Stromal cell of bone marrow (primary cell): ENCODE data around the gene MRPL1.
A peak's percentile ranks its signal among the peaks of the same experiment; 100 is the strongest.
"Not testable (repeated sequence)": the region's sequence is repeated elsewhere in the genome, so short reads cannot be mapped to it uniquely, and the experiment has no call there.

ENCODE experiments used
- DNase-seq: peaks from one replicate; pipeline ENCODE4 v3.0.0-alpha.2; 2012; ENCODE audit warnings: low read depth

The MRPL1 gene

DNA sequence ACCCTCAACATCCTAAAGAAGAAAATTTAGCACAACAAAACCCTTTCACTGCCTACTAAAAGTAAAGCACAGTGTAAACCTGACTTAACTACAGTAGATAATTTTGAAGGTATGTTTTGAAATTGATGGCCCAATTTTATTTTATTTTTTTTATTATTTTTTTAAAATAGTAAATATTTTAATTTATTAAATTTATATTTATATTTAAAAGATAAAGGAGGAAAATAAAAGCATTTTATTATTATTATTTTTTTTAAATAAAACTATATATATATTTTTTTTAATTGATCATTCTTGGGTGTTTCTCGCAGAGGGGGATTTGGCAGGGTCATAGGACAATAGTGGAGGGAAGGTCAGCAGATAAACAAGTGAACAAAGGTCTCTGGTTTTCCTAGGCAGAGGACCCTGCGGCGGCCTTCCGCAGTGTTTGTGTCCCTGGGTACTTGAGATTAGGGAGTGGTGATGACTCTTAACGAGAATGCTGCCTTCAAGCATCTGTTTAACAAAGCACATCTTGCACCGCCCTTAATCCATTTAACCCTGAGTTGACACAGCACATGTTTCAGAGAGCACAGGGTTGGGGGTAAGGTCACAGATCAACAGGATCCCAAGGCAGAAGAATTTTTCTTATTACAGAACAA is 120.4 kb downstream of the MRPL1 start:
- DNase-seq: not testable (repeated sequence)

DNA sequence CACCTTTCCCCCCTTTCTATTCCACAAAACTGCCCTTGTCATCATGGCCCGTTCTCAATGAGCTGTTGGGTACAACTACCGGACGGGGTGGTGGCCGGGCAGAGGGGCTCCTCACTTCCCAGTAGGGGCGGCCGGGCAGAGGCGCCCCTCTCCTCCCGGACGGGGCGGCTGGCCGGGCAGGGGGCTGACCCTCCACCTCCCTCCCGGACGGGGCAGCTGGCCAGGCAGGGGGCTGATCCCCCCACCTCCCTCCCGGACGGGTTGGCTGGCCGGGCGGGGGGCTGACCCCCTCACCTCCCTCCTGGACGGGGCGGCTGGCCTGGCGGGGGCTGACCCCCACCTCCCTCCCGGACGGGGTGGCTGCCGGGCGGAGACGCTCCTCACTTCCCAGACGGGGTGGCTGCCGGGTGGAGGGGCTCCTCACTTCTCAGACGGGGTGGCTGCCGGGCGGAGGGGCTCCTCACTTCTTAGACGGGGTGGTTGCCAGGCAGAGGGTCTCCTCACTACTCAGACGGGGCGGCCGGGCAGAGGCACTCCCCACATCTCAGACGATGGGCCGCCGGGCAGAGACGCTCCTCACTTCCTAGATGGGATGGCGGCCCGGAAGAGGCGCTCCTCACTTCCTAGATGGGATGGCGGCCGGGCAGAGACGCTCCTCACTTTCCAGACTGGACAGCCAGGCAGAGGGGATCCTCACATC is 121.1 kb downstream of the MRPL1 start:
- DNase-seq: not testable (repeated sequence)

DNA sequence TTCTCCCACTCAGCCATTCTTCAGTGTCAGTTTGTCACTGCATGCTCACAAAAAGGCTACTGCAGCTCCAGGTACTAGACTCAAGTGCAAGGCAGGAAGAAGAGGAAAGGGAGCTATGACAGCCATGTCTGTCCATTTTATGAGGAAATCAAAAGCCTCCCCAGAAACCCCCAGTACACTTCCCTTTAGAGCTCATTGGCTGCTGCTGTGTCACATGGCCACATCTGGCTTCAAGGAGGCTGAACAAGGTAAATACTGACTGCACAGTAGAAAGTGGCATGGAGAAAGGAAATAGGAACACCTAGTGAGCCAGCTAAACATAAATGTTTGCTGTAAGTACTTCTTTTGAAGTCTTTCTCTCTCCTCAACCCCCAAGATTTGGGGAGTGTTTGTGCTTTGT is 127.3 kb downstream of the MRPL1 start:
- DNase-seq: no peak

DNA sequence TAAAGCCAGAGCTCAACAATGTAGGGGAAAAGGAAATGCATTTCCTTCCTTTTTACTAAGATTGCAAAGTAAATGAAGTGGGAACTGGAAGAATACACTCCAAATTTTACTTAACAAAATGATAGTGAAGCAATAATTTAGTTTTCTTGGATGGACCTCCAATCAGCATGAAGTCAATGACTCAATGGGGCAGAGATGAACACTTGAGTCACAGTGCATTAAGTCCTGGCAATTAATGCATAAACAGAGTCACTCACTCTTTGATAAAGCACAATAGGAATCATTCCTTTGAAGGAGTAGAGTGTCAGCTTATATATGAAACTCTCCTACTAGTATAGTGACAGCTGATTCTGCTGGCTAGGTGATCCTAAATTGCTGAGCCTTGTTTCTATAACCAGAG is 127.8 kb downstream of the MRPL1 start:
- no peak for DNase-seq

DNA sequence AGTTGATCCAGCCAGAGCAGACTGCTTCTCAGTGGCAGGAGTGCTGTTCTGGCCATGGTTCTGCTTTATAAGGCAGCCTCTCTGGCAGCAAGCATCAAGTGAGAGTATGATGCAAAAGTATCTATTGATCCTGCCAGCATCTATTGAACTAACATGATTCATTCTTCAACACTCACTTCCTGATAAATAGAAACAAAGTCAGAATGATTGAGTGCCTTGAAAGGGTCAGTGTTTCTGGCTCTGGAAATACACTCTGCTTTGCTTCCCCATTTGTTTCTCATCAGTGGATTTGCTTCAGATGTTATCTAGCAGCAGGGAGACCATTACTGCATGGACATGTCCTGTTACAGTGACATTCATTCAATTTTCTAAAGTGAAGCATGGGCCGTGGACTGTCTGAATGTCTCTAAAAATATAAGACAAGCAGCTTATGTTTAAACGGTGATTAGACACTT is 128.3 kb downstream of the MRPL1 start:
- no peak for DNase-seq

DNA sequence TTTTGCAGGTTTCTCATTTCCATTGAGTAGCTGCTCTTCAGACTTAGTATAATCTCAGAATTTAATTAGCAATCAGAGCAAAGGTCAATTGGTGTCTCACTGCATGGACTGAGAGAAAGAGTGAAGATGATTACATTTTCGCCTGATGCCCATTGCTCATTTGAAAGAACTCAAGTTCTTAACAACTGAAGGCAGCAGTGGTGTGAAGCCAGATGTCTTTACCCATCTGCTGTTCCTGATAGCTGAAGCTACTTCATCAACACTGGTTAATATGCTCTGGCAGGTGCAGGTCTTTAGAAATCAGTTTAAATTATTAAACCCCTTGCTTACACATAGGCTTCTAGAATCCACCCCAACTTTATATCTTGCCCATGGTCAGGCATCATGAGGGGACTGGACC is 130.0 kb downstream of the MRPL1 start:
- no peak for DNase-seq

DNA sequence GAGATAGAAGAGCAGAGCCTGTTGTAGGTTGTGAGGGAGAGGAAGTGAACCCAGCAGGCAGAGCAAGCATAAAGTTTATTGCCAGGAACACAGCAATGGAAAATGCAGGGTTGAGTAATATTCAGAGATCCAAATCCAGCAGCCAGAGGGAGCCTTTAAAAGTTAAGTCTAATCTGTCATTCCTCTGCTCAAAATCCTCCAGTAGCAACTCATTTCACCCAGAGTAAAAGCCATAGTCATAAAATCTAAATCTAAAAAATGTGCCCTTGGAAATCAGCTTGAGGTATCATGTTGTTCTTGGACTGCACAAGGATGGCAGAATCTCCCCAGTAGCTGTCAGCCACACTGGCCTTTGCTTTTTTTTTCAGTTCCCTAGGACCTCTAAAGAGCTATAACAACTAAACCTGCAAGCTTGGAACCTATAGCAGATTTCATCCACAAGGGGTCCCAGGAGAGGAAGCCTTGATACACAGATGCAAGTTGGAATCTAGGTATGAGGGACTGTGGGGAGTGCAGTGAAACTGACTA is 131.6 kb downstream of the MRPL1 start:
- peak; percentile 31 for DNase-seq

DNA sequence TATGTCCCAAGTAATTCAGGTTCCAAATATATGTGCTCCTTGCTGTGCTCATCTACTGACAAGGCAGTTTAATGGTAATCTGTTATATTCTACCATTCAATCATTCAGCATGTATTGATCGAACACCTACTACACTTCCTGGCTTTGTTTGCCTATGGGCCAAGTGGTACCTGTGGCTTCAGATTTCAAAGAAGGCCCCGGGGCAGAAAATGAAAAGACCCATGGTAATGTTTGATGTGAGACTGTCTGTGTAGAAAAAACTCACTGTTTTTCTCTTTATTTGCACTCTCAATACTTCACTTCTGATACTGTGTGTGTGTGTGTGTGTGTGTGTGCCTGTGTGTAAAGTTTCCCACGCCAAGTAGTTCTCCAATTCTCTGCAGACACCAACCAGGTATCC is 133.4 kb downstream of the MRPL1 start:
- DNase-seq: no peak

DNA sequence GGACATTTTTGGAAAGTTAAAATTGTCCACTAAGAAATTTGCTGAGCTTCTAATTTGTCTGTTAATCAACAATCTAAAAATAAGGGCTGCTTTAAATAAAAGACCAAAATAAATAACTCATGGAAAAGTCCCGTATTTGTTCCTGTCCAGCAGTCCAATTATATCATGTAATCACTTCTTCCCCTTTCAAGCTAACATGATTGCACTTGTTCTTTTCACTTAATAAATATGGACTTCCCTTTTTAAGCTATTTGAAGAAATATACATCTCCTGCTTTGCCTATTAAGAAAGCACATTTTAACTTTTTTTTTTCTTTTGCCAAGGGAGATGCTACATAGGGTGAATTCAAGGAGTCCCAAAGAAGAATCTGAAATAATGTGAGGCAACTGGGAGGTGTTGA is 138.9 kb downstream of the MRPL1 start:
- DNase-seq: no peak

DNA sequence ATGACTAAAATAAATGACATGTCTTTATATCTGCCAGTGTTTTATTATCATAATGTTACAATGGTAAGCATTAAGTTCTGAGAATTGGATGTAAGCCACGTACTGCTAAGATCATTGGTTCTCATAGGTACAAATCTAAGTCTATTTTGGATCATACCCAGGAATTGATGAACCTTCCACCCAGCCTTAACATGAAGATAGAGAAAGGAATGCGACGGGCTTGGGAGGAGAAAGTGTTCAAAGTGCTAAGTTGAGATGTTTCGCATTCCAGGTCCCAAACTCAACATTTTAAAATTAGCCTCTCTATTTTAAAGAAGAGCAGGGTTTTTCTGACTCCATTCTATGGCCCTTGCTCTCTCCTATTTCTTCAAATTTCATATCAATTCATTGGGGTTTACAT is 139.6 kb downstream of the MRPL1 start:
- no peak for DNase-seq
